Measurements from ENCODE around the gene FEN1. TPM values are rescaled to one million over a fixed set of nuclear protein-coding genes. Genes with fewer than 3 reads are reported as not detected.
A peak's percentile ranks its signal among the peaks of the same experiment; 100 is the strongest.

FEN1 gene
- total and polyA plus RNA-seq, 2 experiments from 2014 or later, result 29.0 to 31.5 TPM

DNA sequence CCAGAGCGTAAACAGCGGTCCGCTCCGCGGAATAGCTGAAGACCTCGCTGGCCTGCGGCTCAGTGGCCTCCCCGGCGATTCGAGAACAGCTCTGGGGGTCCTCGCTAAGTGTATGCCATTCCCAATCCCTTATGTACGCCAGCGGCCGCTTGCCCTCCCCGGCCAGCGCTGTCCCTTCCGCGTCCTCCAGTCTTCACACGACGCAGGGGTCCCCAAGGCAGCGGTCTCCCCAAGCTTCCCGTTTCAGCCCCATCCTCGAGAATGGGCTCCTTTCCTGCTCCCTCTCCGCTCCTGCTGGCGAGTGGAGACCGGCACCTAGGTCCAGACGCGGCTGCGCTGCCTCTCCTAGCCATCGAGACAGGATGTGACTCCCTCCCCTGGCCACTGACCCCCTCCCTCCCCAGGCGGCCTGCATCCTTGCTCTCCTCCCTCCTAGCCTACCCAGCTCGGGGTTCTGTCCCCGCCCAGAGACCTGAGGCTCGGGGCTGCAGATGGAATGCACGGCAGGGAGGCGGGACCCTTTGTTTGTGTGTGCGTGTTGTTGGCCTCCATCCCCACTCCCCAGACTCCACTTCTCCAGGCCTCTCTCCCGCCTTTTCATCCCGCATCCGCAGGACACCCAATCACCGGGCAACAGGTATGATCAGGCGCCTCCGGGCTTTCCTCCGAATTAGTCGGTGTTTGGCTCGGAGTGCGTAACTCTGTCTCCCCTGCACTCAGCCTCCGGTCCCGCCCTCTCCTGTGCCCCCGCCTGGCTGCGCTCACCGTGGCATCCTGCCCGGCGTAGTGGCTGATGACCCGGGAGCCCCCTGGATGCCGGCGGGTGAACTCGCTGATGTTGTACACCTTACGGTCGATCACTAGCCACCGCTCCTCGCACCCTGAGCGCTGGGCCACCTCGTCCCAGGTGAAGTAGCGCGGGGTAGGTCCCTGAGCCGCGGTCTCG lies 23.4 kb downstream of the FEN1 start:
- 1% methylated on average over 60 to 67 of the region's 69 CpGs for WGBS, 2 experiments (ENCODE audit: low coverage in 1 of 2, low lambda C conversion rate in 2 of 2, missing lambda C conversion rate in 2 of 2)
- Histone ChIP-seq H2AFZ (peak overlapping the region; percentile 84), H3K79me2 (ENCODE audit: insufficient read depth) (no peaks in the 10 kb centered on the region), H3K27ac (peak overlapping the region; percentile 67), H3K4me3 (peak overlapping the region; percentile 81), H3F3A (ENCODE audit: insufficient read depth) (peaks cover 17% of the 10 kb centered on the region), H3K27me3 (replicated peaks; ENCODE audit: insufficient read depth) (no peaks in the 10 kb centered on the region), H3K4me1 (ENCODE audit: insufficient read depth) (peaks cover 8% of the 10 kb centered on the region), H4K20me1 (ENCODE audit: insufficient read depth) (no peaks in the 10 kb centered on the region), H3K9me3 (ENCODE audit: low read depth) (no peaks in the 10 kb centered on the region), H3K9me2 (ENCODE audit: insufficient read depth) (no peaks in the 10 kb centered on the region), H3K9ac (peak overlapping the region; percentile 84), H3K36me3 (ENCODE audit: low read depth) (no peaks in the 10 kb centered on the region), H3K4me2 (ENCODE audit: unreplicated experiment) (peak overlapping the region; percentile 94)
- peak; percentile 85 for DNase-seq
- no peak for TF ChIP-seq EZH2phosphoT487 (IDR thresholded peaks at IDR 0.05; ENCODE audit: insufficient read depth, low read depth)
- TF ChIP-seq EZH2 (IDR thresholded peaks at IDR 0.05; ENCODE audit: insufficient read depth, poor library complexity, severe bottlenecking), result no peak
- in situ Hi-C loops (cut with MboI), result no loop called here

DNA sequence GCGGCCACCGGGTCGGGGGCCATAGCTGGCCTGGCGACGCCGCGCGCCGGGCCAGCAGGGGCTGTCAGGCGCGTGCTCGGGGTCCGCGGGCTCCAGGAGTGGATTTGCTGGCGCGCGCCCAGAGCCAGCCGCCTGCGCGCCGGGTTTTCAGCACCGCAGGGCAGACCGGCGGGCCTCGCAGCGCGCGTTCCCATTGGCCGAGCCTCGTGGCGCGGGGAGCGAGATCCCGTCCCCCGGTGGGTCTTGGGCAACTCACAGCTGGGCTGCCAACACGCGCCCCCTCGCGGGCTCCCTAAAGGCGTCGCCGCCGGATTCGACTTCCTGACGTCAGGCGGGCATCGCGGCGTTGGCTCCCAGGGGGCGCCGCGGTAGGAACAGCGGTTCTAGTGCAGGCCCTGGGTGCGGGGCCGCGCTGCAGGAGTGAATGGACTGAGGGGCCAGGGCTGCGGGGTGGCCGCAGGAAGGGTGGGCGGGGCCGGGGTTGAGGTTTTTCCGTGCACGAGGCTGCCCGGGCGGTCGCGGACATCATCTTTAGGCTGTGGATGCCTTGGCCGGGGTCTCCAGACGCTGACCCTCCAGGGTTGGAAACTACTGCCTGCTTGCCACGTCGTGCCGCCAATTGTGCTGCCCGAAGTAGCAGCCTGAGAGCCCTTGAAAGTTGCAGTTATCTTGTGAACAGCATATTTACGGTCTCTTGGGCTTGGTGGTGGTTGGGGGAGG lies 24.2 kb downstream of the FEN1 start, which contains the start of gene FADS1:
Gene FADS1, minus strand, starts transcription at position 268 of the 720 bp plus-strand sequence. Its CDS starts 74 bp downstream, at position 194.
- Histone ChIP-seq H3K9me3 (ENCODE audit: low read depth) (no peaks in the 10 kb centered on the region), H3K27ac (peak within 1 kb of the TSS; percentile 67), H3K27me3 (replicated peaks; ENCODE audit: insufficient read depth) (no peaks in the 10 kb centered on the region), H3K4me2 (ENCODE audit: unreplicated experiment) (peak within 1 kb of the TSS; percentile 94), H2AFZ (peak within 1 kb of the TSS; percentile 84), H3K4me3 (peak within 1 kb of the TSS; percentile 81), H4K20me1 (ENCODE audit: insufficient read depth) (no peaks in the 10 kb centered on the region), H3K79me2 (ENCODE audit: insufficient read depth) (no peaks in the 10 kb centered on the region), H3K4me1 (ENCODE audit: insufficient read depth) (peaks cover 8% of the 10 kb centered on the region), H3K36me3 (ENCODE audit: low read depth) (no peaks in the 10 kb centered on the region), H3F3A (ENCODE audit: insufficient read depth) (peaks cover 19% of the 10 kb centered on the region), H3K9ac (peak within 1 kb of the TSS; percentile 84), H3K9me2 (ENCODE audit: insufficient read depth) (no peaks in the 10 kb centered on the region)
- DNase-seq, result peak; percentile 95
- TF ChIP-seq EZH2 (IDR thresholded peaks at IDR 0.05; ENCODE audit: insufficient read depth, poor library complexity, severe bottlenecking) (no peak), EZH2phosphoT487 (IDR thresholded peaks at IDR 0.05; ENCODE audit: insufficient read depth, low read depth) (no peak)
- 3 to 5% methylated on average over 35 to 60 of the region's 73 CpGs for WGBS, 2 experiments (ENCODE audit: low coverage in 1 of 2, low lambda C conversion rate in 2 of 2, missing lambda C conversion rate in 2 of 2)
- in situ Hi-C loops (cut with MboI), result no loop called here

DNA sequence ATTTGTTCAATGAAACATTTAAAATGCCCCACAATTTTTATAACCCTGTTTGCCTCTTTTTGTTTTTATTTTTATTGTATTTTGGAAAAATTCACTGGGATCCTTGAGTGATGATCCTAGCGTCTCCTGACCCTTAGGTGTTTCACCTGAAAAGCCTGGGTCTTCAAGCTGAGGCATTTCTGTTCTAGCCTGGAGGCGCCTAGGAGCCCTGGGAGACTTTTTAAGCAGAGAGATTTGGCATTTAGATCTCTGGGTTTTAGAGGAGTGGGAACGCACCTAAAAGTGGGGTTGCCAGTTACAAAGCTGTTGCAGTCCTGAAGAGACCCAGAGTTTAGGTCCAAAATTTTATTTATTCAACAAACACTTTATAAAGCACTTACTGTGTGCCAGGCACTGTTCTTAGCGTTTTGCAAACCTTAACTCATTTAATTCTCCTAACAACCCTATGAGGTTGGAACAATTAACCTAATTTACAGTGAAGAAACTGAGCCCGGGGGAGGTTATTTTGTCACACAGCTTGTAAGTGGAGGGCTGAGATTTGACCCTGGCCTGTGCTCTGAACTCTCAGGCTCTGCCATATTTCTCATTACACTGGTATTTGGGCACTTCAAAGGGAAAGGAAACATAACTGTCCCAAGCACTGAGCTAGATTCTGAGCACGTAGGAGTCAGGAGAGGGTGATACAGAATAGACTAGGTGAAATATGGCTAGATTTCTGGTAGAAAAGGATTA lies 24.9 kb downstream of the FEN1 start:
- no peak for TF ChIP-seq EZH2phosphoT487 (IDR thresholded peaks at IDR 0.05; ENCODE audit: insufficient read depth, low read depth)
- no peak for TF ChIP-seq EZH2 (IDR thresholded peaks at IDR 0.05; ENCODE audit: insufficient read depth, poor library complexity, severe bottlenecking)
- H2AFZ ChIP-seq, result peak overlapping the region; percentile 84

DNA sequence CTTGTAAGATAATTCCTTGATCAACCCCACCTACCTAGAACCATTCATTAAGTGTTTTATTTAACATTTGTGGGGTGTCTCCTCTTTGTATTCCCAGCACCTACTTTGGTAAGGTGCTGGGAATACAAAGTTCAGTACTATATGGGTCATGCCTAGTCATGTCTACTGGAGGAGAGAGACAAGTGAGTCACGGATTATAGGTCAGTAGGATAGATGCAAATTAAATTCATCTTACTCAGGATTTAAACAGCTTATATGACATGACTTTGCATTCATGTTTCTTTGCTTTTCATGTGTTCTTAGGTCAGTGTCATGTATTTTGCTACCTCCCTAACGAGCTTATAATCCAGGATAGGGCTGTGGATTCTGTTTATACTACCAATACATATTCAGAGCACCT lies 27.5 kb downstream of the FEN1 start:
- Histone ChIP-seq H3K27ac (peak overlapping the region; percentile 55), H2AFZ (no peak overlapping the region), H3K36me3 (ENCODE audit: low read depth) (no peaks in the 10 kb centered on the region), H3K27me3 (replicated peaks; ENCODE audit: insufficient read depth) (no peaks in the 10 kb centered on the region), H3K4me2 (ENCODE audit: unreplicated experiment) (peak overlapping the region; percentile 55), H4K20me1 (ENCODE audit: insufficient read depth) (no peaks in the 10 kb centered on the region), H3K79me2 (ENCODE audit: insufficient read depth) (no peaks in the 10 kb centered on the region), H3K4me1 (ENCODE audit: insufficient read depth) (peaks cover 8% of the 10 kb centered on the region), H3K9ac (no peak overlapping the region; the same call in 1 of the 2 replicates), H3F3A (ENCODE audit: insufficient read depth) (peaks cover 19% of the 10 kb centered on the region), H3K9me3 (ENCODE audit: low read depth) (no peaks in the 10 kb centered on the region), H3K4me3 (no peak overlapping the region), H3K9me2 (ENCODE audit: insufficient read depth) (no peaks in the 10 kb centered on the region)
- TF ChIP-seq EZH2 (IDR thresholded peaks at IDR 0.05; ENCODE audit: insufficient read depth, poor library complexity, severe bottlenecking), result no peak
- no peak for TF ChIP-seq EZH2phosphoT487 (IDR thresholded peaks at IDR 0.05; ENCODE audit: insufficient read depth, low read depth)
- DNase-seq, result peak; percentile 79
- in situ Hi-C loops (cut with MboI), result no loop called here
- 42 to 44% methylated on average over 2 of the region's 2 CpGs for WGBS, 2 experiments (ENCODE audit: low coverage in 1 of 2, low lambda C conversion rate in 2 of 2, missing lambda C conversion rate in 2 of 2)

More for the DNA sequence above, 24.9 kb downstream of the FEN1 start:
- H3K9me2 ChIP-seq (ENCODE audit: insufficient read depth), result no peaks in the 10 kb centered on the region
- in situ Hi-C loops (cut with MboI), result no loop called here
- H3K36me3 ChIP-seq (ENCODE audit: low read depth), result no peaks in the 10 kb centered on the region
- H3K9me3 ChIP-seq (ENCODE audit: low read depth), result no peaks in the 10 kb centered on the region
- no peaks in the 10 kb centered on the region for H3K27me3 ChIP-seq (replicated peaks; ENCODE audit: insufficient read depth)
- DNase-seq, result no peak
- no peaks in the 10 kb centered on the region for H3K79me2 ChIP-seq (ENCODE audit: insufficient read depth)
- peaks cover 19% of the 10 kb centered on the region for H3F3A ChIP-seq (ENCODE audit: insufficient read depth)
- H3K4me2 ChIP-seq (ENCODE audit: unreplicated experiment), result peak overlapping the region; percentile 94
- H3K9ac ChIP-seq, result peak overlapping the region; percentile 84
- H3K4me1 ChIP-seq (ENCODE audit: insufficient read depth), result peaks cover 8% of the 10 kb centered on the region
- H3K4me3 ChIP-seq, result peak overlapping the region; percentile 81
- H3K27ac ChIP-seq, result peak overlapping the region; percentile 43
- 61 to 66% methylated on average over 6 of the region's 6 CpGs for WGBS, 2 experiments (ENCODE audit: low coverage in 1 of 2, low lambda C conversion rate in 2 of 2, missing lambda C conversion rate in 2 of 2)
- H4K20me1 ChIP-seq (ENCODE audit: insufficient read depth), result no peaks in the 10 kb centered on the region

Measured in GM23248 (cell line).